ENCODE results near the gene CTIF.

The CTIF gene

DNA sequence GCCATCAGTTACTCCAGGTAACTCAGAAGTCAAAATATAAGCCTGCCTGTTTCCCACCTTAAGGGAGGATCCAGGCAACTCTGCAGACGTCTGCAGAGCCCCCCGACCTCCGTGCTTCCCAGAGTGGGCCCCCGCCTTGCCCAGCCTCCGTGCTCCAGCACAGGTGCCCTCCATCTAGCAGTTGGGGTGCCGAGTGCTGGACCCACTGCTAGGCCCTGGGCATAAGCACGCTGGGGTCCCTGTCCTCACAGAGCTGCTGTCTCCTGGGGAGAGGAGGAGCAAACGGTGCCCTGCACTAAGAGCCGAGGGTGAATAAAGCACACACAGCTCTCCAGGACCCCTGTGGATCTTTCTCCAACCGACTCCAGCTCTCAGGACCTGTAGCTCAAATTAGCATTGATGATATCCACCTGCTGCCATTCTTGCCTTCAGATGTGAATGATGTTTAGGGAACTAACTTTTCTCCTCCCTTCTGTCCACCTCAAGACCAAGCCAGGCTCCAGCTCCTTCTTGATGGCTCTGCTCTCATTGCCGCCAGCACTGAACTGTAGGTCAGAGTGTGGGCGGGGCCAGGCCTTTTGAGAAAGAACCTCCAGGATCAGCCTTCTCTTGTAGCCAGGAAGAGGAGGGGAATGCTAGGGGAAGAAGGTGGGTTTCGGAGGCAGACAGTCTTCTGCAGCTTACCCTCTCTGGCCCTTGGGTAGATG, 290.8 kb downstream of the CTIF start:
- TF ChIP-seq, protein P1, sequence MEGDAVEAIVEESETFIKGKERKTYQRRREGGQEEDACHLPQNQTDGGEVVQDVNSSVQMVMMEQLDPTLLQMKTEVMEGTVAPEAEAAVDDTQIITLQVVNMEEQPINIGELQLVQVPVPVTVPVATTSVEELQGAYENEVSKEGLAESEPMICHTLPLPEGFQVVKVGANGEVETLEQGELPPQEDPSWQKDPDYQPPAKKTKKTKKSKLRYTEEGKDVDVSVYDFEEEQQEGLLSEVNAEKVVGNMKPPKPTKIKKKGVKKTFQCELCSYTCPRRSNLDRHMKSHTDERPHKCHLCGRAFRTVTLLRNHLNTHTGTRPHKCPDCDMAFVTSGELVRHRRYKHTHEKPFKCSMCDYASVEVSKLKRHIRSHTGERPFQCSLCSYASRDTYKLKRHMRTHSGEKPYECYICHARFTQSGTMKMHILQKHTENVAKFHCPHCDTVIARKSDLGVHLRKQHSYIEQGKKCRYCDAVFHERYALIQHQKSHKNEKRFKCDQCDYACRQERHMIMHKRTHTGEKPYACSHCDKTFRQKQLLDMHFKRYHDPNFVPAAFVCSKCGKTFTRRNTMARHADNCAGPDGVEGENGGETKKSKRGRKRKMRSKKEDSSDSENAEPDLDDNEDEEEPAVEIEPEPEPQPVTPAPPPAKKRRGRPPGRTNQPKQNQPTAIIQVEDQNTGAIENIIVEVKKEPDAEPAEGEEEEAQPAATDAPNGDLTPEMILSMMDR (IDR thresholded peaks at IDR 0.05), result no peak
- TF ChIP-seq ZFX (IDR thresholded peaks at IDR 0.05; ENCODE audit: borderline replicate concordance), result no peak
- H3K27ac ChIP-seq, result no peak overlapping the region

DNA sequence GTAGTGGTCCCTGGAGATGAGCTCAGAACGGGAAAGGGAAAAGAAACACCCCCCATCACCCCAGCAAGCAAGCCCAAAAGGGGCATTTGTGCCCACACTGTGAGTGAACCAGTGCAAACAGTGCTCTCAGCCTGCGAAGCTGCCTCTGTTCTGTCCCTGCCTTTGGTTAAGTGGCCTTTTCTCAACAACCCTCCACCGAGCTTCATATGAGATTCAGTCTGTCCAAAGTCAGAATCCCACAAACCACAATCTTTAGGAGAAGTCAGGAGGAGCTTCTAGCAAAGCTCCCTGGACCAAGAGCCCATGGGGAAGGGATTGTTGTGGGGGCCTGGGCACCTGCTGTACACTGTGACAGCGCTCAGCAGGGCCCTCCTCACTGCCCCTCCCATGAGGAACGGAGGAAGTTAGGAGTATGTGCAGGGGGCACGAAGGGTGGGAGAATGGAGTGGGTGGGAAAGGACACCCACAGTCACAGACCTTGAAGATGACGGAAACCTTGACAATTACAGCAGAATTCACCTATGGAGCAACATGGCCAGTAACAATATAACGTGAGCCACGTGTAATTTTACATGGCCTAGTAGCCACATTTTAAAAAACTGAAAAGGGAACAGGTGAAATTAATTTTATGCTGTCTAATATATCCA, 292.4 kb downstream of the CTIF start:
- H3K27ac ChIP-seq, result no peak overlapping the region
- TF ChIP-seq, protein P1 (IDR thresholded peaks at IDR 0.05), result no peak
- TF ChIP-seq ZFX (IDR thresholded peaks at IDR 0.05; ENCODE audit: borderline replicate concordance), result no peak

DNA sequence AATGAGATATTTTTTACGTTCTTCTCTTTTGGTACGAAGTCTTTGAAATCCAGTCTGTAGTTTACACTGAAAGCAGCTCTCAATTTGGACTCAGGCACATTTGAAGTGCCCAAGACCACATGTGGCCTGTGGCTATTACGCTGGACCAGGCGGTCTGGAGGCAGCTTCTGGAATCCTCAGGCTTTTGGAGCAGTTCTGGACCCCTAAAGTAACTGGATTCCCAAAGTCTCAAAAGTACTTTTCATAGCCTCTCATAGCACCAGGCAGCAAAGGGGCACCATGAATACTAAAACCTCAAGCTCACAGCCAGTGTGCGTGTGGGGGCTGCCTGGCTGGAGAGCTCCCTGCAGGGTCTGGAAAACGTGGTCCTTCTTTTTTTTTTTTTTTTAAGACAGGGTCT, 293.0 kb downstream of the CTIF start:
- H3K27ac ChIP-seq, result no peak overlapping the region
- TF ChIP-seq, protein P1 (IDR thresholded peaks at IDR 0.05), result no peak
- no peak for TF ChIP-seq ZFX (IDR thresholded peaks at IDR 0.05; ENCODE audit: borderline replicate concordance)

DNA sequence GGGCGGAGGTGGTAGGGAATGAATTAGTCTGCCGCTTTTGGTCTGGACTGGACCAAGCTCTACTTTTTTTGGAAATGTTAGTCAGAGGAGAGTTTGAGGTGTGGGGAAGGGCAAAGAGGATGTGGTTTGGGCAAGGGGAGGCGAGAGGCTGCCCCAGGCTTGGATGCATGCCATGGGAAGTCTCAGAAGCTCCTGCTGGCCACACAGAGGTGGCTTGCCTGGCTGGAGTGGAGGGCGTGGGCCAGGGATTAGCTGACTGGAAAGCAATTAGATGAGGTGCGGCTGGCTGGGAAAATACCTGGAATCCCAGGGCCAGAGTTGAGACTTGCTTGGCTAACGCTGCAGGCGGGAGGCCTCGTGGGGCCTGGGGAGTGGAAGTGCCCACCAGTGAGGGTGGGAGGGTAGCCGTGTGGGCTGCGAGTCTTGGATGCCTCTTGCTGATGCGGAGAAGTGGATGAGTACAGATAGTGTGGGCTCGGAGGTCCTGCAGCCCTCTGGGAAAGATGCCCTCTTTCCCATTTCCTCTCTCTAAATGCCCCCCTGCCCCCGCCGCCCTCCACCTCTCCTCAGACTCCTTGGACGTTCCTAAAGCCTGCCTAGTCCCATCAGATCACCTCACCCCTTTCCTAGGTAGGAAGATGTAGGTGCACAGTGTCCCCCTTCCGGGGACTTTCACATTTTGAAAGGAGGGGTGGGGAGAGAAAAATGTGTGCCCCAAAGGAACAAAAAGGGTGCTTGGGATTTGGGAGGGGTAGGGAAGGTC, 294.3 kb downstream of the CTIF start:
- no peak overlapping the region for H3K27ac ChIP-seq
- TF ChIP-seq, protein P1 (IDR thresholded peaks at IDR 0.05), result no peak
- TF ChIP-seq ZFX (IDR thresholded peaks at IDR 0.05; ENCODE audit: borderline replicate concordance), result no peak

DNA sequence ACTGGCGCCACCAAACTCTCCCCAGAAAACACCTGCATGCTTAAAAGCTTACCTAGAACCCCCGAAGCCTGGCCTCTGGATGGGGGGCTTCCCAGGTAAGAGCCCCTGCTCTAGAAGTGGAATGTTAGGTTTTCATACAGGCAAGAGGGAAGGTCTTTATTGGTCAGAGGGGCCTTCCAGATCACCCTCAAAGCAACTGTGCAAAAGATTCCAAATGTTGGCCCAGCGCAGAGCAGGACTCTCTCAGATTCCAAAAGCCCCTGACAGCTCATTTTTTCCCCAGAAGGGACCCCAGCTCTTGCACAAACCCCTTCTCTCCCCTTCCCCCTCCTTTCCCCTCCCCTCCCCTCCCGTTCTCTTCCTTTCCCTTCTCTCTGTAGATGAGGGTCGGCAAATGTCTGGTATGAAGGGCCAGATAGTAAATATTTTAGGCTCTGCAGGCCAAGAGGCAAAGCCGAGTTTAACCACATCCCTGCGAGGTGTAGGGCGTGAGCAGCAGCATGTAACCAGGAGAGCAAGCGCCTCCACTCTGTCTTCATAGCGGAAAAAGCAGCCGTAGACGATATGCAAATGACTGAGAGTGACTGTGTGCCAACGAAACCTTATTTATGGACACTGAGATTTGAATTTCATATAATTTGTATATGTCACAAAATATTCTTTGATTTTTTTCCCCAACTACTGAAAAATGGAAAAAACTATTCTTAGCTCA, 295.0 kb downstream of the CTIF start:
- no peak overlapping the region for H3K27ac ChIP-seq
- TF ChIP-seq ZFX (IDR thresholded peaks at IDR 0.05; ENCODE audit: borderline replicate concordance), result no peak
- TF ChIP-seq, protein P1 (IDR thresholded peaks at IDR 0.05), result no peak

DNA sequence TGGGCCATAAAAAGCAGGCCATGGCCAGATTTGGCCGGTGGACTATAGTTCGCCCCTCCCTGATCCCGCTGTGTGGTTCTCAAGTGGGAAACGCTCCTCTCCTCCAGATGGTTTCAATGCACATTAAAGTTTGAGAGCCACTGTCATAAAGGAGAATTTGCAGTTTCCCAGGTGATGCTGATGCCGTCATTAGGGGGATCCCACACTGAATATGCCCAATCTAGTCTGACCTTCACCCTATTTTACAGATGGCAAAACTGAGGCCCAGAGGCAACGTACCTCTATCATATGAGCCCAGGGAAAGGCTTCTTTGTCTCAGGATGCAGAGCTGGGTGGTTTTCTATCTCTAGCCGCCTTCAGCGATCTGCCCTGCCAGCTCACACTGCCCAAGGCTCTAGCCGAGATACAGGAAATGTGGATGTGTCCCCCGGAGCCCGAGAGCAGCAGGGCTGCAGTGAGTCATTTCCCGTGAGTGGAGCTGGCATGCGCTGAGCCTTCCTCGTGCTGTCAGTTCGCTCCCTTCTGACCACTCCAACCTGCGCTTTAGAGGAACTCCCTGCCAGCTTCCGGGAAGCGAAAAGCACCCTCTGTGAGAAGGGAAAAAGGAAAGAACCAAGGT, 295.7 kb downstream of the CTIF start:
- H3K27ac ChIP-seq, result no peak overlapping the region
- TF ChIP-seq ZFX (IDR thresholded peaks at IDR 0.05; ENCODE audit: borderline replicate concordance), result no peak
- TF ChIP-seq, protein P1 (IDR thresholded peaks at IDR 0.05), result no peak

Measured in 22Rv1 (cell line).